A549 (cell line): ENCODE results near the gene SRSF10.
A peak's percentile ranks its signal among the peaks of the same experiment; 100 is the strongest.

Experiments
- CBX2 ChIP-seq: fragments of 200-600 bp; sonication (generic); IDR thresholded peaks from 2 replicates; pipeline ENCODE4 v1.6.1; 2016; ENCODE audit warnings: low read depth, mild to moderate bottlenecking, borderline replicate concordance
- CEBPB ChIP-seq, 2 experiments: fragments of >200 bp in 1 of 2; sonication (Bioruptor Twin) in 1 of 2; formaldehyde crosslinking in 1 of 2; IDR thresholded peaks; 2 replicates each; pipeline ENCODE4 v1.6.1; 2012 to 2016
- EP300 ChIP-seq, 2 experiments: fragments of >200 bp; sonication (Bioruptor Twin); formaldehyde crosslinking; IDR thresholded peaks; 2 replicates in 1 of 2; 3 replicates in 1 of 2; pipeline ENCODE4 v1.6.1; 2016 to 2017
- POLR2A ChIP-seq: IDR thresholded peaks from 2 replicates; pipeline ENCODE4 v1.6.1; 2012; ENCODE audit warnings: mild to moderate bottlenecking, low read length
- REST ChIP-seq: fragments of 200-600 bp; sonication (generic); IDR thresholded peaks from 2 replicates; pipeline ENCODE4 v1.6.1; 2016; ENCODE audit warnings: antibody characterized with exemption, mild to moderate bottlenecking, moderate library complexity
- RNF2 ChIP-seq: fragments of 200-600 bp; sonication (generic); IDR thresholded peaks from 2 replicates; pipeline ENCODE4 v1.6.1; 2016; ENCODE audit warnings: low read depth, mild to moderate bottlenecking, antibody characterized with exemption, moderate library complexity, borderline replicate concordance
- SMC3 ChIP-seq: fragments of >200 bp; sonication (Bioruptor Twin); formaldehyde crosslinking; IDR thresholded peaks from 3 replicates; pipeline ENCODE4 v1.6.1; 2018; ENCODE audit warnings: inconsistent platforms
- SREBF2 ChIP-seq: fragments of 450-650 bp; IDR thresholded peaks from 2 replicates; pipeline ENCODE4 v1.6.1; 2014; ENCODE audit warnings: mild to moderate bottlenecking, moderate library complexity
- ZFP36 ChIP-seq: fragments of 450-650 bp; IDR thresholded peaks from 2 replicates; pipeline ENCODE4 v1.6.1; 2014; ENCODE audit warnings: borderline replicate concordance; ENCODE audit not compliant: partially characterized antibody
- TF ChIP-seq, protein P1 (sequence below): fragments of >200 bp; sonication (Bioruptor Twin); formaldehyde crosslinking; IDR thresholded peaks from 3 replicates; pipeline ENCODE4 v1.5.1; 2016

GRCh38 chr1:23959461-23960290, 20.5 kb downstream of the SRSF10 start, which contains the start of gene PNRC2:
- TF ChIP-seq, protein P1, sequence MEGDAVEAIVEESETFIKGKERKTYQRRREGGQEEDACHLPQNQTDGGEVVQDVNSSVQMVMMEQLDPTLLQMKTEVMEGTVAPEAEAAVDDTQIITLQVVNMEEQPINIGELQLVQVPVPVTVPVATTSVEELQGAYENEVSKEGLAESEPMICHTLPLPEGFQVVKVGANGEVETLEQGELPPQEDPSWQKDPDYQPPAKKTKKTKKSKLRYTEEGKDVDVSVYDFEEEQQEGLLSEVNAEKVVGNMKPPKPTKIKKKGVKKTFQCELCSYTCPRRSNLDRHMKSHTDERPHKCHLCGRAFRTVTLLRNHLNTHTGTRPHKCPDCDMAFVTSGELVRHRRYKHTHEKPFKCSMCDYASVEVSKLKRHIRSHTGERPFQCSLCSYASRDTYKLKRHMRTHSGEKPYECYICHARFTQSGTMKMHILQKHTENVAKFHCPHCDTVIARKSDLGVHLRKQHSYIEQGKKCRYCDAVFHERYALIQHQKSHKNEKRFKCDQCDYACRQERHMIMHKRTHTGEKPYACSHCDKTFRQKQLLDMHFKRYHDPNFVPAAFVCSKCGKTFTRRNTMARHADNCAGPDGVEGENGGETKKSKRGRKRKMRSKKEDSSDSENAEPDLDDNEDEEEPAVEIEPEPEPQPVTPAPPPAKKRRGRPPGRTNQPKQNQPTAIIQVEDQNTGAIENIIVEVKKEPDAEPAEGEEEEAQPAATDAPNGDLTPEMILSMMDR, result no peak
- TF ChIP-seq CEBPB (IDR thresholded peaks at IDR 0.05) (no peak), RNF2 (no peak), POLR2A (peak; percentile 86), REST (no peak; the same call in 1 of the 2 replicates), EP300 (IDR thresholded peaks at IDR 0.05) (no peak), SREBF2 (no peak), SMC3 (no peak), ZFP36 (no peak), CBX2 (no peak)
